H1 (cell line): ENCODE measurements around the gene LPAR3.

Source experiments
- CEBPB ChIP-seq: IDR thresholded peaks from 2 replicates; pipeline ENCODE4 v1.6.1; 2012; ENCODE audit warnings: low read depth, low read length
- CHD1 ChIP-seq: IDR thresholded peaks from 2 replicates; pipeline ENCODE4 v1.6.1; 2012; ENCODE audit warnings: low read depth, low read length, improper control_type of control experiment
- GABPA ChIP-seq: IDR thresholded peaks from 2 replicates; pipeline ENCODE4 v1.6.1; 2011; ENCODE audit warnings: mild to moderate bottlenecking, low read length, moderate library complexity, borderline replicate concordance; ENCODE audit not compliant: insufficient read depth
- KDM1A ChIP-seq: fragments of 200-600, 300-600 bp; sonication (generic); IDR thresholded peaks from 2 replicates; pipeline ENCODE4 v1.7.1; 2016; ENCODE audit warnings: mild to moderate bottlenecking, low read length, borderline replicate concordance
- RNF2 ChIP-seq: fragments of 200-900, 300-1000 bp; sonication (generic); IDR thresholded peaks from 2 replicates; pipeline ENCODE4 v1.7.1; 2016; ENCODE audit warnings: borderline replicate concordance, low read depth, mild to moderate bottlenecking, antibody characterized with exemption, low read length; ENCODE audit not compliant: poor library complexity, severe bottlenecking; ENCODE audit errors: missing control alignments
- SIN3A ChIP-seq, 2 experiments: IDR thresholded peaks in 1 of 2; conservative IDR thresholded peaks in 1 of 2; 2 replicates each; pipeline ENCODE4 v1.6.1; 2011 to 2012; ENCODE audit warnings: low read length in 2 of 2, improper control_type of control experiment in 1 of 2, low read depth in 1 of 2, mild to moderate bottlenecking in 1 of 2
- SP1 ChIP-seq: IDR thresholded peaks from 2 replicates; pipeline ENCODE4 v1.6.1; 2011; ENCODE audit warnings: low read depth, low read length
- TBP ChIP-seq: IDR thresholded peaks from 2 replicates; pipeline ENCODE4 v1.6.1; 2011; ENCODE audit warnings: low read depth, low read length, improper control_type of control experiment
- TF ChIP-seq, protein P1 (sequence below), 3 experiments: IDR thresholded peaks; 1 replicate in 2 of 3; 2 replicates in 1 of 3; pipeline versions ENCODE4 v1.5.1 to v1.6.1; 2011; ENCODE audit warnings: low read length in 3 of 3, mild to moderate bottlenecking in 3 of 3, inconsistent platforms in 2 of 3, low read depth in 1 of 3, moderate library complexity in 1 of 3; ENCODE audit not compliant: insufficient read depth in 1 of 3; ENCODE audit errors: control extremely low read depth in 1 of 3

DNA sequence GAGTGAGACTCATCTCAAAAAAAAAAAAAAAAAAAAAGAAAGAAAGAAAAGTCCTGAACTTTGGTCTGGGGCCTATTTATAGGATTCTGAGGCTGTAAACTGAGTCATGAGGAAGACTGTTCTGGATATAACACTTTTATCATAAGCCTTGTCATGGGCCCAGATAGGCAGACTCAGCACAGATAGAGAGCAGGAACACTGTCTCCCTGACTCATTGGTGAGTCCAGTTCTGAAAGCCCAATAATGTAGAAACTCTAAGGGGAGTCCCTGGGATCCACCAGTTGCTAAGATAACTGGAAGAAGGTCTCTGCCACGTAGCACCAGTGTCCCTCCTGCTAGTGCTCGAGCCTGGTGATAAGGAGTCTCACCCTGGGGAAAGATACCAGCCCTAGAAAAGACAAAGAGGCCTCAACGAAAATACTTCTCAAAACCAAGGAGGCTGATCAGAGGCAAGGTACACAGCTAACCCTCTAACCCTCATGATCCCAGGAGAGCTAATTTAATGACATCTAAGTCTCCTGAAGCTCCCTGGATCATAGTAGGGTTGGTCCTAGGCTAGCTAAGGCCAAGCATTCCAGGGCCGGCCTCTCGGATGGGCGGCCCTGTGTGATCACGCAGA, 43.5 kb downstream of the LPAR3 start:
- TF ChIP-seq, protein P1, sequence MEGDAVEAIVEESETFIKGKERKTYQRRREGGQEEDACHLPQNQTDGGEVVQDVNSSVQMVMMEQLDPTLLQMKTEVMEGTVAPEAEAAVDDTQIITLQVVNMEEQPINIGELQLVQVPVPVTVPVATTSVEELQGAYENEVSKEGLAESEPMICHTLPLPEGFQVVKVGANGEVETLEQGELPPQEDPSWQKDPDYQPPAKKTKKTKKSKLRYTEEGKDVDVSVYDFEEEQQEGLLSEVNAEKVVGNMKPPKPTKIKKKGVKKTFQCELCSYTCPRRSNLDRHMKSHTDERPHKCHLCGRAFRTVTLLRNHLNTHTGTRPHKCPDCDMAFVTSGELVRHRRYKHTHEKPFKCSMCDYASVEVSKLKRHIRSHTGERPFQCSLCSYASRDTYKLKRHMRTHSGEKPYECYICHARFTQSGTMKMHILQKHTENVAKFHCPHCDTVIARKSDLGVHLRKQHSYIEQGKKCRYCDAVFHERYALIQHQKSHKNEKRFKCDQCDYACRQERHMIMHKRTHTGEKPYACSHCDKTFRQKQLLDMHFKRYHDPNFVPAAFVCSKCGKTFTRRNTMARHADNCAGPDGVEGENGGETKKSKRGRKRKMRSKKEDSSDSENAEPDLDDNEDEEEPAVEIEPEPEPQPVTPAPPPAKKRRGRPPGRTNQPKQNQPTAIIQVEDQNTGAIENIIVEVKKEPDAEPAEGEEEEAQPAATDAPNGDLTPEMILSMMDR (IDR thresholded peaks at IDR 0.05; ENCODE audit: control extremely low read depth in 1 of 3, insufficient read depth in 1 of 3, low read depth in 1 of 3, low read length in 3 of 3) = no peak
- no peak for TF ChIP-seq SP1
- no peak for TF ChIP-seq CEBPB
- no peak for TF ChIP-seq GABPA
- TF ChIP-seq KDM1A = no peak
- no peak for TF ChIP-seq RNF2
- no peak for TF ChIP-seq TBP
- TF ChIP-seq SIN3A (conservative IDR thresholded peaks at IDR 0.05 in 1 of 2, IDR thresholded peaks at IDR 0.05 in 1 of 2; ENCODE audit: low read depth in 1 of 2, low read length in 2 of 2) = no peak
- TF ChIP-seq CHD1 = no peak
